Neuronal stem cell (in vitro differentiated cells): ENCODE data around the gene NEDD9.
A peak's percentile ranks its signal among the peaks of the same experiment; 100 is the strongest.

Experiments
- DNase-seq: peaks from one replicate; pipeline ENCODE4 v3.0.0-alpha.2; 2013; ENCODE audit warnings: low spot score
- H2AFZ ChIP-seq: one replicate; pipeline ENCODE4 v1.6.1; 2013; ENCODE audit warnings: mild to moderate bottlenecking, low read length, inconsistent platforms
- H2AK5ac ChIP-seq: 2 replicates; pipeline ENCODE4 v1.6.1; 2013; ENCODE audit warnings: low read depth, mild to moderate bottlenecking, inconsistent platforms, low read length, moderate library complexity, mixed read lengths
- H2BK120ac ChIP-seq: 2 replicates; pipeline ENCODE4 v1.6.1; 2013; ENCODE audit warnings: low read depth, mild to moderate bottlenecking, inconsistent platforms, low read length, moderate library complexity, mixed read lengths
- H2BK12ac ChIP-seq: one replicate; pipeline ENCODE4 v1.6.1; 2013; ENCODE audit warnings: low read length, inconsistent platforms
- H2BK15ac ChIP-seq: 2 replicates; pipeline ENCODE4 v1.6.1; 2013; ENCODE audit warnings: mild to moderate bottlenecking, low read length, inconsistent platforms, mixed read lengths
- H2BK5ac ChIP-seq: one replicate; pipeline ENCODE4 v1.6.1; 2013; ENCODE audit warnings: inconsistent platforms, mild to moderate bottlenecking, low read length, moderate library complexity
- H3K14ac ChIP-seq: one replicate; pipeline ENCODE4 v1.6.1; 2013; ENCODE audit warnings: low read length, inconsistent platforms
- H3K18ac ChIP-seq: 2 replicates; pipeline ENCODE4 v1.6.1; 2013; ENCODE audit warnings: low read length, inconsistent platforms
- H3K23ac ChIP-seq: 2 replicates; pipeline ENCODE4 v1.6.1; 2013; ENCODE audit warnings: low read depth, mild to moderate bottlenecking, mixed read lengths, low read length, inconsistent platforms; ENCODE audit not compliant: poor library complexity
- H3K27ac ChIP-seq: replicated peaks from 3 replicates; pipeline ENCODE4 v1.5.1; 2013; ENCODE audit warnings: low read length, inconsistent platforms
- H3K27me3 ChIP-seq, 3 experiments: 2 replicates each; pipeline ENCODE4 v1.6.1; 2013; ENCODE audit warnings: low read length in 3 of 3, mild to moderate bottlenecking in 2 of 3, inconsistent platforms in 1 of 3, low read depth in 1 of 3, mixed read lengths in 1 of 3, moderate library complexity in 1 of 3; ENCODE audit not compliant: control insufficient read depth in 3 of 3, insufficient read depth in 3 of 3
- H3K36me3 ChIP-seq, 2 donors: replicated peaks in 1 of 2; 2 replicates each; pipeline ENCODE4 v1.6.1; 2013; ENCODE audit warnings: low read length in 2 of 2; ENCODE audit not compliant: control insufficient read depth in 2 of 2, insufficient read depth in 2 of 2
- H3K4ac ChIP-seq: 2 replicates; pipeline ENCODE4 v1.6.1; 2013; ENCODE audit warnings: inconsistent platforms, mild to moderate bottlenecking, low read length, moderate library complexity
- H3K4me1 ChIP-seq, 2 donors: 1 replicate in 1 of 2; 2 replicates in 1 of 2; pipeline ENCODE4 v1.6.1; 2013; ENCODE audit warnings: low read length in 2 of 2, low read depth in 1 of 2; ENCODE audit not compliant: control insufficient read depth in 2 of 2, insufficient read depth in 1 of 2
- H3K4me2 ChIP-seq: one replicate; pipeline ENCODE4 v1.6.1; 2013; ENCODE audit warnings: mild to moderate bottlenecking, low read length, inconsistent platforms; ENCODE audit not compliant: insufficient read depth, poor library complexity, severe bottlenecking
- H3K4me3 ChIP-seq, 2 donors: 2 replicates each; pipeline ENCODE4 v1.5.1; 2013; ENCODE audit warnings: low read length in 2 of 2, mild to moderate bottlenecking in 2 of 2, inconsistent platforms in 1 of 2, moderate library complexity in 1 of 2
- H3K79me1 ChIP-seq: one replicate; pipeline ENCODE4 v1.6.1; 2013; ENCODE audit warnings: low read depth, mild to moderate bottlenecking, inconsistent platforms, low read length, moderate library complexity
- H3K9ac ChIP-seq: one replicate; pipeline ENCODE4 v1.6.1; 2013; ENCODE audit warnings: mild to moderate bottlenecking, low read depth, low read length, inconsistent platforms; ENCODE audit not compliant: poor library complexity
- H3K9me3 ChIP-seq, 2 donors: replicated peaks in 1 of 2; 2 replicates each; pipeline versions ENCODE3 to v1.6.1; 2013; ENCODE audit warnings: low read length in 2 of 2, mild to moderate bottlenecking in 2 of 2, inconsistent platforms in 1 of 2, low read depth in 1 of 2, mixed read lengths in 1 of 2, moderate library complexity in 1 of 2; ENCODE audit not compliant: control insufficient read depth in 2 of 2, insufficient read depth in 1 of 2
- H4K8ac ChIP-seq: one replicate; pipeline ENCODE4 v1.6.1; 2013; ENCODE audit warnings: low read depth, mild to moderate bottlenecking, inconsistent platforms, low read length, moderate library complexity
- H4K91ac ChIP-seq: one replicate; pipeline ENCODE4 v1.6.1; 2013; ENCODE audit warnings: low read length, low read depth, mild to moderate bottlenecking, inconsistent platforms; ENCODE audit not compliant: poor library complexity
- WGBS, 2 donors: extraction: QIAGEN DNeasy Blood & Tissue Kit; methylation state at CpG; one replicate each; pipeline ENCODE4 v1.1.7; 2013; ENCODE audit warnings: missing lambda C conversion rate in 2 of 2, mixed read lengths in 1 of 2; ENCODE audit not compliant: insufficient read length in 2 of 2, insufficient replicate concordance in 1 of 2; ENCODE audit errors: extremely low coverage in 2 of 2; 5-methylcytosine and 5-hydroxymethylcytosine counted together

NEDD9 gene

DNA sequence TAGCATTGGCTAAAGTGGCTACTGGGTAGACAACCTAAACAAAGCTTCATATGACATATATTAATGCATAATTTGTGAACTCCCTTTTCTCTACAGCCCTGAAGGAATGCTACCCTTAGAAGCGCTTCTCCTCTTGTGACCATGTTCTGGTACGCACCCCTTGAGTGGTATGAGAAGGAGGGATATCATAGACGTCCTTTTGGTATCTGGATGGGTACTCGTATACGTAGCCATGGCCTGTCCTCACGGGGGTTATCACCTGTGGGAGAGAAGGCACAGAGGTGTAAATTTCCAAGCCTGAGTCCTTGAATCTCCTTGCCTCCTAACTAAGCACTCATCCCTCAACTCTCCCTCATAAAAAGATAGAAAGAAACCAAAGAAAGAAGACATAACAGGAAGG, 39.0 kb downstream of the NEDD9 start:
- no peak overlapping the region for H3K14ac ChIP-seq
- H3K4me3 ChIP-seq = no peak overlapping the region
- H3K23ac ChIP-seq = no peak overlapping the region
- no CpG with 5 or more reads among the region's 6 CpGs for WGBS, 2 donors
- no peak overlapping the region for H2BK12ac ChIP-seq
- H3K79me1 ChIP-seq = no peaks in the 10 kb centered on the region
- peaks cover 20 to 75% of the 10 kb centered on the region in 2 donors for H3K36me3 ChIP-seq
- no peak overlapping the region for H3K4me2 ChIP-seq
- H2BK120ac ChIP-seq = no peak overlapping the region
- H3K4ac ChIP-seq = no peak overlapping the region
- H3K18ac ChIP-seq = no peak overlapping the region
- no peak overlapping the region for H2AK5ac ChIP-seq
- no peak overlapping the region for H3K9ac ChIP-seq
- no peak overlapping the region for H4K8ac ChIP-seq
- H3K4me1 ChIP-seq = peaks cover 15 to 30% of the 10 kb centered on the region in 2 donors
- DNase-seq = no peak
- H3K9me3 ChIP-seq = peaks cover 4 to 13% of the 10 kb centered on the region in 2 donors
- H2BK5ac ChIP-seq = no peak overlapping the region
- no peak overlapping the region for H4K91ac ChIP-seq
- no peak overlapping the region for H2BK15ac ChIP-seq
- H3K27ac ChIP-seq = no peak overlapping the region
- no peak overlapping the region for H2AFZ ChIP-seq
- H3K27me3 ChIP-seq = no peaks in the 10 kb centered on the region

DNA sequence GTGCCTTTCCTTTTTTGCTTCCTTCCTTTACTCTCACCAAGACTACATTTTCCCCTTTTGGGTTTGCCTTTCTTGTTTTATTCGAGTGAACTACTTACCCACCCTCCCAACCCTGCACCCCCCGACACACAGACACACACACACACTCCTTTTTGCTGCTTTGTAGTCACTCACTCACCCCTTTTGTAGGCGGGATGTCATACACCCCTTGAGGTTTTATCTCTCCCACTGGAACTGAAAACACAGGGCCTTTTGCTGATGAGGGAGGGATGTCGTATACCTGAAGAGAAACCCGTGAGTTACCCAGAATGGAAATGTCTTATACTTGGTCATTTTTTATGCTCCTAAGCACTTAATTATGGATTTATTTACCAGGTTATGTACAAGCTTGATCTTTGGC, 40.3 kb downstream of the NEDD9 start:
- no peak overlapping the region for H3K9ac ChIP-seq
- H3K79me1 ChIP-seq = no peaks in the 10 kb centered on the region
- H3K4me1 ChIP-seq = peaks cover 10 to 18% of the 10 kb centered on the region in 2 donors
- no peak overlapping the region for H3K23ac ChIP-seq
- H2BK12ac ChIP-seq = no peak overlapping the region
- no peak for DNase-seq
- no peak overlapping the region for H2BK120ac ChIP-seq
- no peak overlapping the region for H3K4ac ChIP-seq
- H2AFZ ChIP-seq = no peak overlapping the region
- H3K14ac ChIP-seq = no peak overlapping the region
- peaks cover 4 to 17% of the 10 kb centered on the region in 2 donors for H3K9me3 ChIP-seq
- H3K4me3 ChIP-seq = no peak overlapping the region
- no peak overlapping the region for H2BK5ac ChIP-seq
- no CpG with 5 or more reads among the region's 5 CpGs for WGBS, 2 donors
- H4K91ac ChIP-seq = no peak overlapping the region
- H2BK15ac ChIP-seq = no peak overlapping the region
- no peaks in the 10 kb centered on the region for H3K27me3 ChIP-seq
- no peak overlapping the region for H4K8ac ChIP-seq
- H3K36me3 ChIP-seq = peaks cover 26 to 81% of the 10 kb centered on the region in 2 donors
- no peak overlapping the region for H3K18ac ChIP-seq
- no peak overlapping the region for H2AK5ac ChIP-seq
- H3K27ac ChIP-seq = no peak overlapping the region
- no peak overlapping the region for H3K4me2 ChIP-seq

DNA sequence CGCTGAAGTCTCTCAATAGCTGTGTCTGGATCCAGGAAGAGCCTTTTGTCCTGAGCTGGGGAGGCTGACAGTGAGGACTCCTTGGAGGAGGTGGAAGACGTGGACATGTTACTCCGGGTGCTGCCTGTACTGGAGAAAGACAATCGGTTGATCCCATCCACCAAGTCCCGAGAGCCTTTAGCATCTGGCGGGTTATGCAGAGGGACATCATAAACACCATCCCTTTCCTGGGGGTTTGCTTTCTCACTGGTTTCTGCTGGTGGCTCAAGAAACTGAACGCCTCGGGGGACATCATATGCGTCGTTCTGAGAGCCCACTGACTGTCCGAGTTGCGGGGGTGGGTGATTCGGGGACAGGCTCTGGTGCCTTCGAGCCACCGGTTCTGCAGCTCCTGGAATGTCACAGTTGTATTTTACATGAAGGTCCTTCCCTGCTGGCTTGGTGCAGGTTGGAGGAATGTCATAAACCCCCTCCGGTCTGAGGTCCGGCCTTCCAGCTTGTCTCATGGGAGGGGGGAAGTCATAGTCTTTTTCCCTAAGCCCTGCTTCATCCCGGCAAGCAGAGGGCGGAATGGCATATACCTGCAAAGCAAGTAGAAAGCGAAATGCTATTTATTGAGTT, 41.7 kb downstream of the NEDD9 start:
- no peaks in the 10 kb centered on the region for H3K27me3 ChIP-seq
- H2BK5ac ChIP-seq = no peak overlapping the region
- H2BK120ac ChIP-seq = no peak overlapping the region
- H2AFZ ChIP-seq = no peak overlapping the region
- peaks cover 2 to 8% of the 10 kb centered on the region in 2 donors for H3K4me1 ChIP-seq
- H3K4ac ChIP-seq = no peak overlapping the region
- H3K14ac ChIP-seq = no peak overlapping the region
- no CpG with 5 or more reads among the region's 20 CpGs for WGBS, 2 donors
- H3K27ac ChIP-seq = no peak overlapping the region
- no peak overlapping the region for H4K91ac ChIP-seq
- no peak overlapping the region for H2BK15ac ChIP-seq
- no peak overlapping the region for H2BK12ac ChIP-seq
- H3K9ac ChIP-seq = no peak overlapping the region
- H3K18ac ChIP-seq = no peak overlapping the region
- DNase-seq = no peak
- no peaks in the 10 kb centered on the region for H3K79me1 ChIP-seq
- H3K9me3 ChIP-seq = peaks cover 4 to 17% of the 10 kb centered on the region in 2 donors
- H3K36me3 ChIP-seq = peaks cover 28 to 94% of the 10 kb centered on the region in 2 donors
- H3K4me2 ChIP-seq = no peak overlapping the region
- H3K4me3 ChIP-seq = no peak overlapping the region
- no peak overlapping the region for H2AK5ac ChIP-seq
- no peak overlapping the region for H3K23ac ChIP-seq
- no peak overlapping the region for H4K8ac ChIP-seq

DNA sequence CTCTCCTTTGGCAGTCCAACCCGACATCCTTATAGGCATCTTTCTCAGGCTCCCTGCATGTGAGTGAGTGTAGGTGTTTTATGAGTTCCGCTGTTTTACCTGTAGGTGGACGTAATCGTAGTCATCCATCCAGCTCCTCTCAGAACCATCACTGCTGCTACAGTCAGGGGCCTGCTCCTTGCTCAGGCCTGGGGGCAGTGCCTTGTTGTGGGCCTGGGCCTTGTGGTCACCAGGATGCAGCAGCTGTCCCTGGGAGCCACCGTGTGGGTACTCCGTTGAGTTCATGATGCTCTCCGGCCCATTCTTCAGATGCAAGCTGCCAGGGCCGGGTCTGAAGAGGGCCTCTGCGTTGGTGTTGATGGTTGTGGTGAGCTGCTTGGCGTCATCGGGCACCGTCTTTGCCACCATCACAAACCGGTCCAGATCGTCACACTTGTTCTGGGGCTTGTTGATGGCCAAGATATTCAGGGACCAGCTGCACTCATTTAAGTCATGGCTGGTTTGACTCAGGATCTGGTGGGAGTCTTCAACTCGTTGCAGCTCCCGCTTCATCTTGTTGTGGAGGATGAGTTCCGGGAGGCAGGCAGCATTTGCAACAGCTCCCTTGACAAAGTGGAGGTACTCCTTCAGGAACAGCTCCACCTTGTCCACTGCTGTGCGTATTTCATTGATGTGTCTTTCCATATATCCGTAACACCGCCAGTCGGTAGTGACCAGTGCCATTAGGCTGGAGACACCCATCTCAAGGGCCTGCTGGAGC, 42.4 kb downstream of the NEDD9 start:
- peak overlapping the region; percentile 39 for H3K18ac ChIP-seq
- H3K9ac ChIP-seq = no peak overlapping the region
- no peak for DNase-seq
- no peak overlapping the region for H3K23ac ChIP-seq
- peak overlapping the region; percentile 53 for H2BK15ac ChIP-seq
- no CpG with 5 or more reads among the region's 21 CpGs for WGBS, 2 donors
- no peak overlapping the region for H3K4ac ChIP-seq
- peaks cover 32 to 96% of the 10 kb centered on the region in 2 donors for H3K36me3 ChIP-seq
- H2AK5ac ChIP-seq = no peak overlapping the region
- no peak overlapping the region for H3K4me2 ChIP-seq
- no peak overlapping the region for H2BK12ac ChIP-seq
- H4K8ac ChIP-seq = no peak overlapping the region
- no peak overlapping the region for H2AFZ ChIP-seq
- no peak overlapping the region for H4K91ac ChIP-seq
- no peak overlapping the region for H3K27ac ChIP-seq
- no peaks in the 10 kb centered on the region for H3K79me1 ChIP-seq
- no peak overlapping the region for H3K4me3 ChIP-seq
- H2BK5ac ChIP-seq = no peak overlapping the region
- peaks cover 2 to 6% of the 10 kb centered on the region in 2 donors for H3K4me1 ChIP-seq
- peaks cover 4 to 16% of the 10 kb centered on the region in 2 donors for H3K9me3 ChIP-seq
- H2BK120ac ChIP-seq = no peak overlapping the region
- no peak overlapping the region for H3K14ac ChIP-seq
- H3K27me3 ChIP-seq = no peaks in the 10 kb centered on the region
